Testis (tissue), 2 donors: ENCODE measurements around the gene LILRA1.

Source experiments
- POLR2A ChIP-seq: fragments of 450-650 bp; IDR thresholded peaks from one replicate; pipeline ENCODE4 v1.6.1; 2017; ENCODE audit warnings: antibody characterized with exemption, mild to moderate bottlenecking, moderate library complexity
- TF ChIP-seq, protein P1 (sequence below), 3 experiments: fragments of 450-650 bp in 2 of 3; fragments of 200-600 bp in 1 of 3; sonication (generic) in 1 of 3; IDR thresholded peaks; one replicate each; pipeline ENCODE4 v1.5.1; 2016 to 2019; ENCODE audit warnings: antibody characterized with exemption in 3 of 3, mild to moderate bottlenecking in 2 of 3, moderate library complexity in 1 of 3

DNA sequence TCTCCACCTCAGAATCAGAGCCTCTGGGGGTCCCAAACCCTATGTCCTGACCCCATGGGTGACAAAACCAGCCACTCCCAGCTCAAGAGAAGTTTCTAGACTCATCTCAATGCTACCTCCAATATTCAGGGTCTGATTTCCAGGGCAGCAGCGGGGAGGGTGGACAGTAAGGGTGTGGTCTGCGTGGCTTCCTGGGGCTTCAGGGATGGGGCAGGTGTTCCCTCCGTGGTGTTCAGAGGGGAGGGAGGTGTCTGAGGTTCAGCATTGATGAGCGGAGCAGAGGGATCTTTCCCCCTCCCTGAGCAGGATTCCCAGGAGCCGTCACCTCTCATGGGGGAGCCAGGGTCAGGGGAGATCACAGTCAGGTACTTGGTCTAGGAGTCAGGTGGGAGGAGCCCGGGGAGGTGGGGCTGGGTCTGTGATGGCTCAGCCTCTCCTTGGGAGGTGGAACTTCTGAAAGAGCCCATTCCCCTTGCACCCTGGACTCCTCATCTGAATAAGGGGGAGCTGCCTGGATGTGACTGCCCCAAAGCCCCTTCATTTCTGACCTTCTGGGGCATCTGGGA, 16.9 kb upstream of the LILRA1 start:
- TF ChIP-seq, protein P1, sequence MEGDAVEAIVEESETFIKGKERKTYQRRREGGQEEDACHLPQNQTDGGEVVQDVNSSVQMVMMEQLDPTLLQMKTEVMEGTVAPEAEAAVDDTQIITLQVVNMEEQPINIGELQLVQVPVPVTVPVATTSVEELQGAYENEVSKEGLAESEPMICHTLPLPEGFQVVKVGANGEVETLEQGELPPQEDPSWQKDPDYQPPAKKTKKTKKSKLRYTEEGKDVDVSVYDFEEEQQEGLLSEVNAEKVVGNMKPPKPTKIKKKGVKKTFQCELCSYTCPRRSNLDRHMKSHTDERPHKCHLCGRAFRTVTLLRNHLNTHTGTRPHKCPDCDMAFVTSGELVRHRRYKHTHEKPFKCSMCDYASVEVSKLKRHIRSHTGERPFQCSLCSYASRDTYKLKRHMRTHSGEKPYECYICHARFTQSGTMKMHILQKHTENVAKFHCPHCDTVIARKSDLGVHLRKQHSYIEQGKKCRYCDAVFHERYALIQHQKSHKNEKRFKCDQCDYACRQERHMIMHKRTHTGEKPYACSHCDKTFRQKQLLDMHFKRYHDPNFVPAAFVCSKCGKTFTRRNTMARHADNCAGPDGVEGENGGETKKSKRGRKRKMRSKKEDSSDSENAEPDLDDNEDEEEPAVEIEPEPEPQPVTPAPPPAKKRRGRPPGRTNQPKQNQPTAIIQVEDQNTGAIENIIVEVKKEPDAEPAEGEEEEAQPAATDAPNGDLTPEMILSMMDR (IDR thresholded peaks at IDR 0.05), result no peak
- no peak for TF ChIP-seq POLR2A
